NCI-H82 treated with DMSO at 0.1 percent for 48 hours (cell line): ENCODE results near the gene TRPT1.

Source experiments
- DNase-seq: peaks from one replicate; lab custom pipeline; 2025; ENCODE audit not compliant: unreplicated experiment; lab: John Stamatoyannopoulos, UW

TRPT1 gene

GRCh38 chr11:64208796-64209562, 17.0 kb downstream of the TRPT1 start:
- no peak for DNase-seq

- DNase-seq, result no peak
Observed at GRCh38 chr11:64208086-64208795, 17.7 kb downstream of the TRPT1 start.

GRCh38 chr11:64207256-64208085, 18.5 kb downstream of the TRPT1 start:
- DNase-seq, result no peak

GRCh38 chr11:64206457-64207255, 19.3 kb downstream of the TRPT1 start, which contains the start of gene FERMT3:
Gene FERMT3, plus strand, starts transcription at chr11:64206721. Its CDS starts 644 bp downstream, at chr11:64207365.
- no peak for DNase-seq

GRCh38 chr11:64204464-64204989, 21.5 kb downstream of the TRPT1 start:
- peak; percentile 54 for DNase-seq

DNA sequence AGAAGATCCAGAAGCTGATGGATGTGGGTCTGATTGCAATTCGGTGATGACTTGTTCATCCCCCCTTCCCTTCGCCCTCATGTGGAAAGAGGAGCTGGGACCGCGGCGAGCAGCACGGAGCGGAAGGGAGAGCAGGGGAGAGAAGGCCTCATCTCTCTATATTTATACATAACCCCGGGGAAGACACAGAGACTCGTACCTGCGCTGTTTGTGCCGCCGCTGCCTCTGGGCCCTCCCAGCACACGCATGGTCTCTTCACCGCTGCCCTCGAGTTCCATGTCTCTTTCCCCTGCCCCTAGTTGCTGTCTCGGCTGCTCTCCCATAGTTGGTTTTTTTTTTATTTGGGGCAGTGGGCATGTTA, 21.9 kb downstream of the TRPT1 start:
- DNase-seq, result no peak

GRCh38 chr11:64203421-64204079, 22.4 kb downstream of the TRPT1 start:
- no peak for DNase-seq

- no peak for DNase-seq
Observed at GRCh38 chr11:64202992-64203391, 23.0 kb downstream of the TRPT1 start.

DNA sequence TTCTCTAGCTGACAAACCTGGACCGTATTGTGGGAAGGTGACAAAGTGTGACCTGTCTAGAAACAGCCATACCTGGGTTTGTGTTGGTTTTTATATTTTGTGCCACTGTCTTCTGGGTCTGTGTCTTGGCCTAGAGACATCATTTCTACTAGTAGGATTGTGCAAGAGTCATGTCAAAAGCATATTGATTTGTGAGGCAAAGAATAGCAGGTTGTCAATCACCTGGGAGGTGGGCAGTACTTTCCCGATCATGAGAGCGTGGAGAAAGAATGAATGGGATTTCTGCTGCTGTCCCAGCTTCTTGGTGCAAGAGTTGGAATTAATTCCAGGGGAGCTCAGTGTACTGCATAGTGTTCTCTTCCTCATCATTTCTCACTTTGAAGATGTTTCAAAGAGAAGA, 24.4 kb downstream of the TRPT1 start:
- DNase-seq, result no peak

- no peak for DNase-seq
Observed at GRCh38 chr11:64198511-64198910, 27.5 kb downstream of the TRPT1 start.

- no peak for DNase-seq
Observed at GRCh38 chr11:64196626-64197025, 29.4 kb downstream of the TRPT1 start.

GRCh38 chr11:64192434-64192833, 33.6 kb downstream of the TRPT1 start:
- no peak for DNase-seq

DNA sequence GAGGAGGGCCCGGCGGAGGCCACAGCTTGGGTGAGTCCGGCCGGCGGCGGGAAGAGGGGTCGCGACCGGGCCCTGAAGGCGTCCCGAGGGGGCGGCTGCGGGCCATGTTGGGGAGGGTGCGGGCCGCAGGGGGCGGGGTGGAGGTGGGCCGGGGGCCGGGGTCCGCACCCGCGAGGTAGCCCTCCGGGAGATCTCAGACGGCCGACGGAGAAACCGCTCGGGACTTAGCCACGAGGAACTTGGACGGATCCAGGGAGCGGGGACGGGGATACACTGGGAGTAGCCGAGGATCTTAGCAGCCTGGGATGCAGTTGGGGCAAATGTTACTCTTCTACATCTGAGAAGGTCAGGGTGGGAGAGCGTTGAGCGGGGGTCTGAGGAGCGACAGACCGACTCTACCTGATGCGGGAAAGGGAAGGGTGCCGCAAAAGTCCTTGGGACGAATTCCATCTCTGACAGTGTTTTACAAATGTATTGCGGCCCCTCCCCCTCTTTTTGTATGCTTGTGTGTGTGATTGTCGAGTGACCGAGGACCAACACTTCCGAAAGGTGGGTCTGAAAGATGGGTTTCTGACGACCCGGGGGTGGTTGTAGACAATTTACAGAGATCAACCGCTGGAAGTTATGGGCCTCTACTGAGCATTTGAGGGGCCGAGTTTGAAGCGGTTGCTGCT, 39.4 kb downstream of the TRPT1 start:
- DNase-seq, result no peak

DNA sequence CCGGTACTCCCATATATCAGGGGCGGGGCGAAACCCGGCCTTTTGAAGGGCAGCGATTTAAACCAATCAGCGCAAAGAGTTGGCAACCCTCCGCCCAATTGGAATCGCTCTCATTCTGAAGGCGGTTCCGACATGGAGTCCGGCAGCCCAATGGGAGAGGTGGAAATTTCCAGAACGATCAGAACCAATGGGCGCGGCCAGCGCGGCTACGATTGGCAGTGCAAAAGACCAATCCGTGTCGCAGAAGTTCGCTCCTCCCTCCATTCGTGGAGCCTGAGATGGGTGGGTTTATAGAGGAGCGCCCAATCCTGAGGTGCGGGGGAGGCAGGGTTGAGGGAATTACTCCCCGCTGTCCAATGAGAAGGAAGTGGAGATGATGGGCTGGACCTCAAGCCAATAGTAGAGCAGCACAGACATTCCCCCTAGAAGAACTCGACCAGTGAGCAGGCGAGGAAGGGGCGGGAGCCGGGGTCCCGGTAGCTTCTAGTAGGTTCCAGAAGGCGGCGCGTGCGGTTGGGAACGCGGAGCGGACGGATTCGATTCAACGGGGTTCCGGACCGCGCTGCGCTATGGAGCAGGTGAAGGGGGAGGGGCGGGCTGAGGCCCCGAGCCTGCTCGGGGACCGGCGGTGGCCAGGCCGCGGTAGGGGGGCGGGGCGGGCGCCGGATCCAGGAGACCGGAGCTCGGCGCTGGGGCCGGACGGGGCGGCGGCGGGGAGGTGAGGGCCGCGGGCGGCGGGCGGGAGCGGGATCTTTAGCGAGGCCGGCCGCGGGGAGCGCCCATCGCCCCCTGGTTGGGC, 40.1 kb downstream of the TRPT1 start, which contains the start of gene STIP1:
Gene STIP1, plus strand, starts transcription at position 479 of the 799 bp plus-strand sequence. Its CDS starts 91 bp downstream, at position 570.
- DNase-seq, result peak; percentile 99

GRCh38 chr11:64185175-64185692, 40.8 kb downstream of the TRPT1 start:
- no peak for DNase-seq

DNA sequence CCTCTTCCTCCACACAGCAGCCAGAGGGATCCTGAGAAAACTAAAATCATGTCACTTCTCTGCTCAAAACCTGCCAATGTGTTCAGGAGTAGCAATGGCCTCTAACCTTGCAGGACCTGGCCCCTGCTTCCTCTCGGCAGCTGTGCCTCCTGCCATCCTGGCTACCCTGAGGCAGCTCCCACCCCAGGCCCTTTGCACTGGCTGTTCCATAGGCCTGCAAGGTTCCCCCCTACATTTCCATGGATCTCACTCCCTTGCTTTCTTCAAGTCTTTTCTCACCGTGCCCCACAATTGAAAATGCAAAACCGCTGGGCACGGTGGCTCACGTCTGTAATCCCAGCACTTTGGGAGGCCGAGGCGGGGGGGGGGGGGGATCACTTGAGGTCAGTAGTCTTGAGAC, 42.1 kb downstream of the TRPT1 start:
- no peak for DNase-seq

- peak; percentile 53 for DNase-seq
Observed at GRCh38 chr11:64181506-64182411, 44.2 kb downstream of the TRPT1 start.
